NCI-H2227 (cell line): ENCODE results near the gene CDC37.

ENCODE experiments used
- DNase-seq: peaks from one replicate; lab custom pipeline; 2025; ENCODE audit not compliant: unreplicated experiment; lab: John Stamatoyannopoulos, UW

CDC37 gene

GRCh38 chr19:10361569-10362011, 41.8 kb downstream of the CDC37 start:
- no peak for DNase-seq

- DNase-seq: no peak
Measured at GRCh38 chr19:10356431-10356830, 46.9 kb downstream of the CDC37 start.

DNA sequence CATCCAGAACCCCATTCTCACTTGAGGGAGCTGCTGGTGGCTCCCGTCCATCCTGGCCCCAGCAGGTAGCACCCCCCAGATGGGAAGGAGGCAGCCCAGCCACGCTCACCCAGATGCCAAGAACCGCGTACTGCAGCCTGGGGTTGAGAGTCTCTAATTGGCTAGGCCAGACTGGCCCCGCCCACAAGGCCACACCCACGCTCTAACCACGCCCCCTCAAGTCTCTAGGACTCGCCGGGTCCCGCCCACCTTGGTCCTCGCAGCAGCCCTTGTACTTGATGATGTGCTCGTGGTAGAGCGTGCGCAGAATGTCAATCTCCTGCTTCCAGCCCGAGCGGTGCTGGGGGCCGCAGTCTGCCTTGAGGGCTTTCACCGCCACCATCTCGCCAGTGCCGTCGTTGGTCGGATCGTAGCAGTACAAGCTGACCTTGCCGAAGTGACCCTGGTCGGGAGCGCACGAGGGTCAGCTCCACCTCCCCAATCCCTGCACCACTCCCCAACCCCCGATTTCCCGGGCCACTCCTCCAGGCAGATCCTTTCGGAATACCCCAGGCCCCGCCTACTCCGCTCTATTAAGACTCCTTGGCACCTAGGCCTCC, 49.5 kb downstream of the CDC37 start:
- DNase-seq: no peak

DNA sequence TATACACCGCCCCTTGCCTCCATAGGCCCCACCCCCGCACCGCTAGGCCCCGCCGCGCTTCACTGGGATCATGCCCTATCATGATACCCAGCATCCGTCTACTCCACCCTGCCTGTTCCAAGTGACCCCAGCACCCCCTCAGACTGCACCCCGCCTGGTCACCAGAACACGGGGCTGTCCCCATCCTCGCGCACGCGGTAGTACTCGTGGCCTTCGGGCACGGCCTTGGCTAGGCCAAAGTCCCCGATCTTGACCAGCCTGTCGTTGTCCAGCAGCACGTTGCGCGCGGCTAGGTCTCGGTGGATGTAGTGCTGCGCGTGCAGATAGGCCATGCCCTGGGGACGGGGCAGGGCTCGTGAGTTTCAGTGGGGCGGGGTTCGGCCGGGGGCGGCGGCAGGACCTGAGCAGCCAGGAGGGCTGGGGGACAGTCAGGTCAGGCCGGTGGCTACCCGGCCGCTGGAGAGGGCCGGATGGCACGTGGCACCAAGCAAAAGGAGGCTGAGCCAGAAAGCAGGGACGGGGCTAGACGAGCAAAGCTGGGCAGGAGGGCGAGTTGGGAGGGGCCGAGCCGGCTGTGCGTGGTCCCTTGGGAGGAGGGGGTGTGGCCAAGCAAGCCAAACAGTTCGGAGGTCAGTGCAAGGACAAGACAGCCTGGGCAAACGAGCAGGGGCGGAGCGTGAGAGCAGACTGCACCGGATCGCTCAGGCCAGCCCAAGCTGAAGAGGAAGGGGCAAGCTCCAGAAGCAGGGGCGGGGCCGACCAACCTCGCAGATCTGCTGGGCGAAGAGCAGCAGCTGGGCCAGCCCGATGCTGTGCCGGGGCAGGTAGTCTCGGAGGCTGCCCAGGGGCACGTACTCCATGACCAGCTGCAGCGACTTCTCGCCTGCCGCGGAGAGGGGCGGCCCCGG, 50.3 kb downstream of the CDC37 start:
- no peak for DNase-seq

GRCh38 chr19:10346509-10346908, 56.8 kb downstream of the CDC37 start:
- DNase-seq: no peak

- no peak for DNase-seq
Measured at GRCh38 chr19:10344780-10345179, 58.6 kb downstream of the CDC37 start.

DNA sequence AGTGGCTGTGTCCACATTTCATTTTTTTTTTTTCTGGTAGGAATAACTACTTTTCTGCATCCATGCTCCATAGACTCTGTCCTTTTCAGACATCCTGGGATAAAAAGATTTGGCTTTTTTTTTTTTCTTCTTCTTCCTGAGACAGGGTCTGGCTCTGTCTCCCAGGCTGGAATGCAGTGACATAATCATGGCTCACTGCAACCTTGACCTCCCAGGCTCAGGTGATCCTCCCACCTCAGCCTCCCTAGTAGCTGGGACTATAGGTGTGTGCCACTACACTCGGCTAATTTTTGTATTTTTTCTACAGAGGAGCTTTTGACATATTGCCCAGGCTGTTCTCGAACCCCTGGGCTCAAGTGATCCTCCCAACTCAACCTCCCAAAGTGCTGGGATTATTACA, 59.8 kb downstream of the CDC37 start:
- no peak for DNase-seq
